Lung (tissue), 12 donors: ENCODE measurements around the gene CNDP1. TPM values are rescaled to one million over a fixed set of nuclear protein-coding genes. Genes with fewer than 3 reads are reported as not detected.

Source experiments
- ATAC-seq: fragments of 200-7000 bp; cut with Tn5 transposase; one replicate; pipeline ENCODE4 v1.9.1; 2020; ENCODE audit warnings: moderate number of reproducible peaks; ENCODE audit not compliant: insufficient read depth, low FRiP score
- DNase-seq, 3 donors: peaks; one replicate each; pipeline ENCODE4 v3.0.0-alpha.2; 2013 to 2017
- H3K27ac ChIP-seq, 2 donors: one replicate each; pipeline ENCODE4 v1.5.1; 2013; ENCODE audit warnings: mild to moderate bottlenecking in 2 of 2, moderate library complexity in 2 of 2, control low read depth in 1 of 2, inconsistent platforms in 1 of 2, low read depth in 1 of 2, low read length in 1 of 2
- H3K27me3 ChIP-seq, 3 donors: one replicate each; pipeline ENCODE4 v1.5.1; 2013; ENCODE audit warnings: low read length in 2 of 3; ENCODE audit not compliant: control insufficient read depth in 3 of 3, insufficient read depth in 3 of 3
- H3K36me3 ChIP-seq, 4 donors: one replicate each; pipeline ENCODE4 v1.5.1; 2013; ENCODE audit warnings: low read length in 4 of 4, mild to moderate bottlenecking in 1 of 4, moderate library complexity in 1 of 4; ENCODE audit not compliant: control insufficient read depth in 4 of 4, insufficient read depth in 4 of 4
- H3K4me1 ChIP-seq, 5 donors: one replicate each; pipeline ENCODE4 v1.5.1; 2013; ENCODE audit warnings: low read length in 5 of 5, mild to moderate bottlenecking in 2 of 5, moderate library complexity in 1 of 5; ENCODE audit not compliant: control insufficient read depth in 5 of 5, insufficient read depth in 5 of 5
- H3K4me3 ChIP-seq: one replicate; pipeline ENCODE4 v1.5.1; 2013; ENCODE audit warnings: mild to moderate bottlenecking, control low read depth, moderate library complexity
- H3K9ac ChIP-seq, 2 donors: one replicate each; pipeline ENCODE4 v1.5.1; 2013; ENCODE audit warnings: low read length in 2 of 2, control low read depth in 1 of 2; ENCODE audit not compliant: insufficient read depth in 1 of 2
- H3K9me3 ChIP-seq, 4 donors: one replicate each; pipeline ENCODE4 v1.5.1; 2013; ENCODE audit warnings: low read length in 3 of 4, mild to moderate bottlenecking in 1 of 4, moderate library complexity in 1 of 4; ENCODE audit not compliant: control insufficient read depth in 4 of 4, insufficient read depth in 3 of 4
- CTCF ChIP-seq: IDR thresholded peaks from 2 replicates; pipeline ENCODE4 v1.5.1; 2012; ENCODE audit warnings: mild to moderate bottlenecking; ENCODE audit errors: control extremely low read depth, extremely low read depth
- WGBS, 2 donors: extraction: QIAGEN DNeasy Blood & Tissue Kit; methylation state at CpG; one replicate each; pipeline ENCODE4 v1.1.7; 2013; 5-methylcytosine and 5-hydroxymethylcytosine counted together
- polyA plus RNA-seq, 2 donors: library from polyadenylated mRNA; stranded (reverse); fragments of 200-250 nt; gene quantifications; one replicate each; pipeline ENCODE4 v1.2.1, GENCODE V29; 2013
- total RNA-seq, 2 donors: library from RNA; depleted of rRNA in 1 of 2; stranded (reverse); fragments of >200 nt in 1 of 2; gene quantifications; one replicate each; pipeline ENCODE4 v1.2.1, GENCODE V29; 2014 to 2021
- donor health status: control.
- donor health status: control.
- donor health status: Bipolar disorder and iron deficiency.
- donor health status: healthy.
- donor health status: DM: yes; HTN: yes; CAD: no.

The CNDP1 gene
- total and polyA plus RNA-seq, 4 donors, result 0.08 to 0.10 TPM; not detected in 2

DNA sequence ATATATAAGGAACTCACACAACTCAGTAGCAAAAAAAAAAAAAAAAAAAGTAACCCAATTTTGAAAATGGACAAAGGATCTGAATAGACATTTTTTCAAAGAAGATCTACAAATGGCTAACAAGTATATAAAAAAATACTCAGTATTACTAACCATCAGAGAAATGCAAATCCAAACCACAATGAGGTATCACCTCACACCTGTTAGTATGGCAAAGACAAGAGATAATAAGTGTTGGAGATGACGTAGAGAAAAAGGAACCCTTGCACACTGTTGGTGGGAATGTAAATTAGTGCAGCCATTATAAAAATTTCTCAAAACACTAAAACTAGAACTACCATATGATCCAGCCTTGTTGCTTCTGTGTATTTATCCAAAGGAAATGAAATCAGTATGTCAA is 5.8 kb upstream of the CNDP1 start:
- Histone ChIP-seq H3K4me3 (no peak overlapping the region), H3K27me3 (no peaks in the 10 kb centered on the region), H3K9me3 (no peaks in the 10 kb centered on the region), H3K4me1 (peaks cover 0 to 4% (median 0%) of the 10 kb centered on the region in 5 donors), H3K36me3 (no peaks in the 10 kb centered on the region), H3K27ac (no peak overlapping the region), H3K9ac (no peak overlapping the region)
- DNase-seq (no peak), ATAC-seq (no peak)
- no peak for TF ChIP-seq CTCF
- WGBS, 2 donors, result 89 to 94% methylated on average over 1 of the region's 1 CpG

DNA sequence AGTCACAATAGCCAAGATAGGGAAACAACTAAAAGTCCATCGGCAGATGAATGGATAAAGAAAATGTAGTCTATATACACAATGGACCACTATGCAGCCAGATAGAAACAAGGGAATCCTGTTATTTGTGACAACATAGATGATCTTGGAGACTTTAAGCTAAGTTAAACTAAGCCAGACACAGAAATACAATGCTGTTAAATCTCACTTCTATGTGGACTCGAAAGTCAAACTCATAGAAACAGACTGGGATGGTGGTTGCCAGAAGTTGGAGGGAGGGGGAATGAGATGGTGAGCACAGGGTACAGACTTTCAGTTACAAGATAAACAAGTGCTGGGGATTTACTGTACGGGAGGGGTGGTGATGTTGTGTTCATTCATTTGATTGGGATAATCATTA is 5.4 kb upstream of the CNDP1 start:
- DNase-seq (peak in 1 of 3 donors; percentile 1), ATAC-seq (no peak)
- WGBS, 2 donors, result 81 to 83% methylated on average over 3 of the region's 3 CpGs
- no peaks in the 10 kb centered on the region for H3K27me3 ChIP-seq
- H3K36me3 ChIP-seq, result no peaks in the 10 kb centered on the region
- H3K9ac ChIP-seq, result no peak overlapping the region
- H3K4me1 ChIP-seq, result peaks cover 0 to 4% (median 0%) of the 10 kb centered on the region in 5 donors
- H3K27ac ChIP-seq, result no peak overlapping the region
- no peak overlapping the region for H3K4me3 ChIP-seq
- TF ChIP-seq CTCF, result no peak
- H3K9me3 ChIP-seq, result no peaks in the 10 kb centered on the region

DNA sequence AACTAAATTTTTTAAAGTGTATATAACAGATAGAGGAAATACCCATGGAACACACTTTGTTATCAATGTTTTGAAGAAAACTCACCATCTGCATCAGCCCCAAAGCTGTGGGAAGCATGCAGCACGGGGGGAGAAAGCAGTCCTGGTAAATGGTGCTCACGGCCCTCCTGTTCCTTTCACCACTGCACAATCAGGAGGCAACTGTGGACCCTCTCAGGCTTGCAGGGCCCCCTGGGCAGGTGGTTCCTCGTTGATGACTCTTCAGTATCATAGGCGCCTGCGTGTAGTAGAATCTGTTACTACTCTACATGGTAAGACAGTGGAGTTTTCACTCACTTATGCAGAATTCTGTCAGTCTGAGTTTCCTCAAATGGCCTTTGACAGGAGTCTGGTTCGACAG is 4.9 kb upstream of the CNDP1 start:
- TF ChIP-seq CTCF, result no peak
- Histone ChIP-seq H3K27ac (no peak overlapping the region), H3K4me1 (peaks cover 0 to 4% (median 0%) of the 10 kb centered on the region in 5 donors), H3K4me3 (no peak overlapping the region), H3K36me3 (no peaks in the 10 kb centered on the region), H3K9ac (no peak overlapping the region), H3K9me3 (no peaks in the 10 kb centered on the region), H3K27me3 (no peaks in the 10 kb centered on the region)
- DNase-seq, result peak in 1 of 3 donors; percentile 9
- 86 to 90% methylated on average over 6 of the region's 6 CpGs for WGBS, 2 donors
- no peak for ATAC-seq
